GM12878 (cell line): ENCODE results near the gene KRTAP1-4. TPM values are rescaled to one million over a fixed set of nuclear protein-coding genes. Genes with fewer than 3 reads are reported as not detected.

Source experiments
- ATAC-seq: fragments of 200-7000 bp; cut with Tn5 transposase; 3 replicates; pipeline ENCODE4 v1.9.1; 2020; ENCODE audit warnings: mild to moderate bottlenecking, moderate library complexity
- BruUV-seq: library from RNA; stranded (reverse); fragments of 400-500 nt; replicated peaks from 2 replicates; lab custom pipeline; 2021; lab: Mats Ljungman, UMichigan
- CTCF ChIA-PET: fragments of 300-600 bp; sonication (Branson Sonifier 250); formaldehyde crosslinking; extraction: SDS; loops from one replicate; lab custom pipeline; 2021; ENCODE audit warnings: inconsistent platforms; lab: Yijun Ruan, JAX
- POLR2A ChIA-PET: fragments of 350-600 bp; formaldehyde crosslinking; extraction: SDS; loops from one replicate; lab custom pipeline; 2021; ENCODE audit warnings: inconsistent platforms; lab: Charles Lee
- RAD21 ChIA-PET: fragments of 300-600 bp; sonication (Branson Sonifier 250); formaldehyde crosslinking; loops from one replicate; lab custom pipeline; 2023; ENCODE audit warnings: antibody characterized with exemption; ENCODE audit not compliant: unreplicated experiment; lab: Charles Lee
- SMC1A ChIA-PET: fragments of 300-600 bp; sonication (Branson Sonifier 250); formaldehyde crosslinking; loops from one replicate; lab custom pipeline; 2023; ENCODE audit not compliant: unreplicated experiment, uncharacterized antibody; lab: Charles Lee
- DNase-seq: peaks from one replicate; pipeline ENCODE4 v3.0.0-alpha.2; 2011; ENCODE audit warnings: low read depth, low spot score
- FAIRE-seq: peaks from 3 replicates; lab custom pipeline; 2011; peaks lifted over from hg19 to GRCh38; lab: Jason Lieb, UNC
- H2AFZ ChIP-seq: 2 replicates; pipeline ENCODE4 v1.6.0; 2011; ENCODE audit warnings: low read depth, low read length, control low read depth; ENCODE audit not compliant: control insufficient read depth
- H3K27ac ChIP-seq: 2 replicates; pipeline ENCODE4 v1.5.1; 2011; ENCODE audit warnings: control low read depth; ENCODE audit not compliant: control insufficient read depth, insufficient read depth
- H3K27me3 ChIP-seq, 2 experiments: replicated peaks in 1 of 2; 2 replicates each; pipeline versions ENCODE4 v1.6.0 to v1.6.1; 2011; ENCODE audit warnings: low read length in 1 of 2; ENCODE audit not compliant: control insufficient read depth in 2 of 2, insufficient read depth in 2 of 2
- H3K36me3 ChIP-seq, 2 experiments: 2 replicates each; pipeline ENCODE4 v1.5.1; 2011; ENCODE audit warnings: low read length in 1 of 2; ENCODE audit not compliant: control insufficient read depth in 2 of 2, insufficient read depth in 2 of 2
- H3K4me1 ChIP-seq: 2 replicates; pipeline ENCODE4 v1.6.1; 2011; ENCODE audit warnings: mild to moderate bottlenecking, low read length, moderate library complexity, mixed read lengths; ENCODE audit not compliant: control insufficient read depth, insufficient read depth
- H3K4me2 ChIP-seq: 2 replicates; pipeline ENCODE4 v1.6.0; 2011; ENCODE audit warnings: control low read depth; ENCODE audit not compliant: control insufficient read depth, insufficient read depth
- H3K4me3 ChIP-seq: fragments of 200-600 bp; sonication (generic); 2 replicates; pipeline ENCODE4 v1.5.1; 2016
- H3K79me2 ChIP-seq: 2 replicates; pipeline ENCODE4 v1.6.0; 2011; ENCODE audit warnings: low read length; ENCODE audit not compliant: control insufficient read depth, insufficient read depth
- H3K9ac ChIP-seq: 2 replicates; pipeline ENCODE4 v1.8.0; 2011; ENCODE audit warnings: low read length, control low read depth, mixed read lengths; ENCODE audit not compliant: control insufficient read depth, insufficient read depth
- H3K9me3 ChIP-seq: replicated peaks from 3 replicates; pipeline ENCODE4 v1.5.1; 2011; ENCODE audit warnings: mild to moderate bottlenecking, low read length; ENCODE audit not compliant: control insufficient read depth, insufficient read depth
- H4K20me1 ChIP-seq: 2 replicates; pipeline ENCODE4 v1.6.0; 2011; ENCODE audit not compliant: control insufficient read depth, insufficient read depth
- IKZF1 ChIP-seq: fragments of 450-650 bp; conservative IDR thresholded peaks from 2 replicates; pipeline ENCODE4 v1.6.1; 2017; ENCODE audit warnings: antibody characterized with exemption, mild to moderate bottlenecking
- MEF2B ChIP-seq: fragments of 450-650 bp; IDR thresholded peaks from 2 replicates; pipeline ENCODE4 v1.6.1; 2018; ENCODE audit warnings: mild to moderate bottlenecking, moderate library complexity; ENCODE audit not compliant: partially characterized antibody, poor library complexity, severe bottlenecking
- NFIC ChIP-seq: IDR thresholded peaks from 2 replicates; pipeline ENCODE4 v1.6.1; 2012; ENCODE audit warnings: low read depth, mild to moderate bottlenecking, inconsistent platforms, low read length, moderate library complexity
- NR2F1 ChIP-seq: fragments of 450-650 bp; conservative IDR thresholded peaks from 2 replicates; pipeline ENCODE4 v1.6.1; 2017; ENCODE audit warnings: mild to moderate bottlenecking
- PML ChIP-seq: IDR thresholded peaks from 2 replicates; pipeline ENCODE4 v1.6.1; 2012; ENCODE audit warnings: low read length, inconsistent platforms
- RAD51 ChIP-seq: fragments of 450-650 bp; IDR thresholded peaks from 2 replicates; pipeline ENCODE4 v1.6.1; 2016; ENCODE audit warnings: moderate library complexity, mild to moderate bottlenecking, inconsistent platforms
- RUNX3 ChIP-seq: IDR thresholded peaks from 2 replicates; pipeline ENCODE4 v1.6.1; 2012; ENCODE audit warnings: low read length, inconsistent platforms
- SMC3 ChIP-seq: IDR thresholded peaks from 2 replicates; pipeline ENCODE4 v1.6.1; 2011; ENCODE audit warnings: low read length, improper control_type of control experiment, borderline replicate concordance
- WGBS: methylation state at CpG from one replicate; pipeline ENCODE4 v1.1.6; 2016; ENCODE audit warnings: low lambda C conversion rate; ENCODE audit not compliant: insufficient replicate concordance, insufficient coverage; ENCODE audit errors: missing lambda C conversion rate; 5-methylcytosine and 5-hydroxymethylcytosine counted together
- in situ Hi-C: fragments of 300-500 bp; cut with MboI; formaldehyde crosslinking; loops from 9 replicates; pipeline ENCODE4 v1.14.3; 2018; ENCODE audit warnings: mixed read lengths
- intact Hi-C: fragments of 100-400 bp; cut with micrococcal nuclease; formaldehyde crosslinking; loops from one replicate; pipeline ENCODE4 v1.14.2; 2022; ENCODE audit not compliant: unreplicated experiment
- polyA plus RNA-seq, 11 experiments: library from polyadenylated mRNA; depleted of rRNA in 4 of 11; unstranded in 6 of 11; stranded (reverse) in 5 of 11; fragments of >200 nt; fragmentation: Nextera tagmentation in 4 of 11; fragmentation: Illumina TruSeq in 1 of 11; extraction: Ambion mirVana in 4 of 11; extraction: Trizol in 1 of 11; gene quantifications; 1 replicate in 1 of 11; 2 replicates in 10 of 11; pipeline versions ENCODE4 v1.2.1 to v1.2.3, GENCODE V29; 2011 to 2016; ENCODE audit warnings: inconsistent platforms in 2 of 11, missing spikeins in 2 of 11, low read depth in 1 of 11
- total RNA-seq, 4 experiments: library from RNA; depleted of rRNA in 3 of 4; stranded (reverse); fragments of >200 nt in 3 of 4; fragmentation: Illumina TruSeq in 1 of 4; extraction: Trizol in 1 of 4; gene quantifications; 2 replicates each; pipeline versions ENCODE4 v1.2.1 to v1.2.3, GENCODE V29; 2013 to 2021
- TF ChIP-seq, protein P1 (sequence below): fragments of 450-650 bp; IDR thresholded peaks from 2 replicates; pipeline ENCODE4 v1.6.1; 2016; ENCODE audit warnings: mild to moderate bottlenecking
- TF ChIP-seq, protein P2 (sequence below): fragments of 150-350 bp; IDR thresholded peaks from 2 replicates; pipeline ENCODE4 v1.6.1; 2016; ENCODE audit warnings: low read depth, low read length
- TF ChIP-seq, protein P3 (sequence below): IDR thresholded peaks from 2 replicates; pipeline ENCODE4 v1.6.1; 2012; ENCODE audit warnings: mild to moderate bottlenecking, low read depth, low read length

Gene KRTAP1-4
- total and polyA plus RNA-seq, 10 of the 15 experiments (the other 5 are each of a cell fraction or from before 2014, with no cell fraction given), result not detected

DNA sequence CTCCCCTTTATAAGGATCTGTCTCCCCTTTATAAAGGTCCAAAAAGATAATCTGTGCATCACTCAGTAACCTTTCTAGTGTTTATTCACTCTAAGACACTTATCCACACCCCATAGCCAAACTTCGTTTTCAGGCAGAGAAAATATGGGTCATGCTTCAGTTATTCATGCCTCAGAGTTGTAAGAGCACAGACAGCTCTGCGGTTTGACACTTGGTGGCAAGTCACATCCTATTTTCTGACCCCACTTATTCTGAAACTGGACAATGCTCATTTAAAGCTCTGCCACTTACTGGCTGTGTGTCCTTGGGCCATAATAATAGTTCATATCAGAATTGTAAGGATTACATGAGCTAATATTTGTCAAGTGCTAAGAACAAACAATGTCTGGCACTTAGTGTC lies 19.1 kb upstream of the KRTAP1-4 start:
- SMC1A ChIA-PET, result no interaction called here
- no peaks in the 10 kb centered on the region for H4K20me1 ChIP-seq
- H2AFZ ChIP-seq, result no peak overlapping the region
- no peaks in the 10 kb centered on the region for H3K36me3 ChIP-seq
- RAD21 ChIA-PET, result no interaction called here
- CTCF ChIA-PET, result no interaction called here
- POLR2A ChIA-PET, result no interaction called here
- no TSS peak for BruUV-seq
- H3K4me1 ChIP-seq, result no peaks in the 10 kb centered on the region
- H3K9ac ChIP-seq, result no peak overlapping the region
- ATAC-seq, result peak; percentile 59
- H3K9me3 ChIP-seq, result no peaks in the 10 kb centered on the region
- in situ Hi-C loops, result no loop called here
- no peak for DNase-seq
- no peak overlapping the region for H3K4me3 ChIP-seq
- no peaks in the 10 kb centered on the region for H3K79me2 ChIP-seq
- H3K27ac ChIP-seq, result no peak overlapping the region
- intact Hi-C loops, result no loop called here
- no peak overlapping the region for H3K4me2 ChIP-seq
- 2% methylated on average over 2 of the region's 2 CpGs for WGBS
- H3K27me3 ChIP-seq, result no peaks in the 10 kb centered on the region; a peak in 1 of 4 replicates
- FAIRE-seq, result peak; percentile 38
- TF ChIP-seq RAD51, result no peak
- peak; percentile 44 for TF ChIP-seq RUNX3
- TF ChIP-seq SMC3, result no peak
- no peak for TF ChIP-seq MEF2B
- TF ChIP-seq NR2F1, result peak; percentile 63
- TF ChIP-seq, protein P1, sequence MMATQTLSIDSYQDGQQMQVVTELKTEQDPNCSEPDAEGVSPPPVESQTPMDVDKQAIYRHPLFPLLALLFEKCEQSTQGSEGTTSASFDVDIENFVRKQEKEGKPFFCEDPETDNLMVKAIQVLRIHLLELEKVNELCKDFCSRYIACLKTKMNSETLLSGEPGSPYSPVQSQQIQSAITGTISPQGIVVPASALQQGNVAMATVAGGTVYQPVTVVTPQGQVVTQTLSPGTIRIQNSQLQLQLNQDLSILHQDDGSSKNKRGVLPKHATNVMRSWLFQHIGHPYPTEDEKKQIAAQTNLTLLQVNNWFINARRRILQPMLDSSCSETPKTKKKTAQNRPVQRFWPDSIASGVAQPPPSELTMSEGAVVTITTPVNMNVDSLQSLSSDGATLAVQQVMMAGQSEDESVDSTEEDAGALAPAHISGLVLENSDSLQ, result no peak

DNA sequence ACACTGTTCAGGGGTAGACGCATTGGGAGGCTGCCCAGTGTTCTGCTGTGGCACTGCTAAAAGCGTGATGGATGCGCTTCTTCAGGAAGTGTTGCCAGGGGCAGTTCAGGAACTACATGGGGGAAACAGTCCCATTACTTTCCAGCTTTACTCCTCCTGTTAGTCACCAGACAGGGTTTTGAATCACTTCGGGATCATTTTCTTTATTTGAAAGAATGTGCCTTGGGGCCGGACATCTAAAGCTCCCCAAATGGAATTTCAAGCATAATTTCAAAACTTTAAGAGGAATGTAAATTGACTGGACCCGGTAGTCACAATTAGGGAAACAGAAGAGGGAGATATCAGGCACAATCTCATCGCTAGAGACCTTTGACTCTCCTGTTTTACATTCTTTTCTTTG lies 18.4 kb upstream of the KRTAP1-4 start:
- POLR2A ChIA-PET, result no interaction called here
- Histone ChIP-seq H3K4me2 (no peak overlapping the region), H3K4me1 (no peaks in the 10 kb centered on the region), H3K79me2 (no peaks in the 10 kb centered on the region), H2AFZ (no peak overlapping the region), H3K4me3 (no peak overlapping the region), H4K20me1 (no peaks in the 10 kb centered on the region), H3K36me3 (no peaks in the 10 kb centered on the region), H3K9ac (no peak overlapping the region), H3K27ac (no peak overlapping the region), H3K27me3 (no peaks in the 10 kb centered on the region; a peak in 1 of 4 replicates), H3K9me3 (no peaks in the 10 kb centered on the region)
- no peak for DNase-seq
- no peak for FAIRE-seq
- BruUV-seq, result no TSS peak
- intact Hi-C loops (no loop called here), in situ Hi-C loops (no loop called here)
- no peak for ATAC-seq
- CTCF ChIA-PET, result no interaction called here
- SMC1A ChIA-PET, result no interaction called here
- RAD21 ChIA-PET, result no interaction called here
- WGBS, result 26% methylated on average over 7 of the region's 7 CpGs
- TF ChIP-seq NFIC, result no peak
- TF ChIP-seq PML, result no peak
- TF ChIP-seq, protein P2, sequence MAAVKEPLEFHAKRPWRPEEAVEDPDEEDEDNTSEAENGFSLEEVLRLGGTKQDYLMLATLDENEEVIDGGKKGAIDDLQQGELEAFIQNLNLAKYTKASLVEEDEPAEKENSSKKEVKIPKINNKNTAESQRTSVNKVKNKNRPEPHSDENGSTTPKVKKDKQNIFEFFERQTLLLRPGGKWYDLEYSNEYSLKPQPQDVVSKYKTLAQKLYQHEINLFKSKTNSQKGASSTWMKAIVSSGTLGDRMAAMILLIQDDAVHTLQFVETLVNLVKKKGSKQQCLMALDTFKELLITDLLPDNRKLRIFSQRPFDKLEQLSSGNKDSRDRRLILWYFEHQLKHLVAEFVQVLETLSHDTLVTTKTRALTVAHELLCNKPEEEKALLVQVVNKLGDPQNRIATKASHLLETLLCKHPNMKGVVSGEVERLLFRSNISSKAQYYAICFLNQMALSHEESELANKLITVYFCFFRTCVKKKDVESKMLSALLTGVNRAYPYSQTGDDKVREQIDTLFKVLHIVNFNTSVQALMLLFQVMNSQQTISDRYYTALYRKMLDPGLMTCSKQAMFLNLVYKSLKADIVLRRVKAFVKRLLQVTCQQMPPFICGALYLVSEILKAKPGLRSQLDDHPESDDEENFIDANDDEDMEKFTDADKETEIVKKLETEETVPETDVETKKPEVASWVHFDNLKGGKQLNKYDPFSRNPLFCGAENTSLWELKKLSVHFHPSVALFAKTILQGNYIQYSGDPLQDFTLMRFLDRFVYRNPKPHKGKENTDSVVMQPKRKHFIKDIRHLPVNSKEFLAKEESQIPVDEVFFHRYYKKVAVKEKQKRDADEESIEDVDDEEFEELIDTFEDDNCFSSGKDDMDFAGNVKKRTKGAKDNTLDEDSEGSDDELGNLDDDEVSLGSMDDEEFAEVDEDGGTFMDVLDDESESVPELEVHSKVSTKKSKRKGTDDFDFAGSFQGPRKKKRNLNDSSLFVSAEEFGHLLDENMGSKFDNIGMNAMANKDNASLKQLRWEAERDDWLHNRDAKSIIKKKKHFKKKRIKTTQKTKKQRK, result no peak
- TF ChIP-seq IKZF1, result no peak
- TF ChIP-seq, protein P3, sequence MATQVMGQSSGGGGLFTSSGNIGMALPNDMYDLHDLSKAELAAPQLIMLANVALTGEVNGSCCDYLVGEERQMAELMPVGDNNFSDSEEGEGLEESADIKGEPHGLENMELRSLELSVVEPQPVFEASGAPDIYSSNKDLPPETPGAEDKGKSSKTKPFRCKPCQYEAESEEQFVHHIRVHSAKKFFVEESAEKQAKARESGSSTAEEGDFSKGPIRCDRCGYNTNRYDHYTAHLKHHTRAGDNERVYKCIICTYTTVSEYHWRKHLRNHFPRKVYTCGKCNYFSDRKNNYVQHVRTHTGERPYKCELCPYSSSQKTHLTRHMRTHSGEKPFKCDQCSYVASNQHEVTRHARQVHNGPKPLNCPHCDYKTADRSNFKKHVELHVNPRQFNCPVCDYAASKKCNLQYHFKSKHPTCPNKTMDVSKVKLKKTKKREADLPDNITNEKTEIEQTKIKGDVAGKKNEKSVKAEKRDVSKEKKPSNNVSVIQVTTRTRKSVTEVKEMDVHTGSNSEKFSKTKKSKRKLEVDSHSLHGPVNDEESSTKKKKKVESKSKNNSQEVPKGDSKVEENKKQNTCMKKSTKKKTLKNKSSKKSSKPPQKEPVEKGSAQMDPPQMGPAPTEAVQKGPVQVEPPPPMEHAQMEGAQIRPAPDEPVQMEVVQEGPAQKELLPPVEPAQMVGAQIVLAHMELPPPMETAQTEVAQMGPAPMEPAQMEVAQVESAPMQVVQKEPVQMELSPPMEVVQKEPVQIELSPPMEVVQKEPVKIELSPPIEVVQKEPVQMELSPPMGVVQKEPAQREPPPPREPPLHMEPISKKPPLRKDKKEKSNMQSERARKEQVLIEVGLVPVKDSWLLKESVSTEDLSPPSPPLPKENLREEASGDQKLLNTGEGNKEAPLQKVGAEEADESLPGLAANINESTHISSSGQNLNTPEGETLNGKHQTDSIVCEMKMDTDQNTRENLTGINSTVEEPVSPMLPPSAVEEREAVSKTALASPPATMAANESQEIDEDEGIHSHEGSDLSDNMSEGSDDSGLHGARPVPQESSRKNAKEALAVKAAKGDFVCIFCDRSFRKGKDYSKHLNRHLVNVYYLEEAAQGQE, result no peak
